Heart right ventricle (tissue), 16 donors: Measurements from ENCODE around the gene SLC6A6. TPM values are rescaled to one million over a fixed set of nuclear protein-coding genes. Genes with fewer than 3 reads are reported as not detected.
A peak's percentile ranks its signal among the peaks of the same experiment; 100 is the strongest.

Experiments
- ATAC-seq, 8 donors: fragments of 200-7000 bp; cut with Tn5 transposase; one replicate each; pipeline ENCODE4 v1.9.1; 2020; ENCODE audit warnings: mild to moderate bottlenecking in 8 of 8, moderate library complexity in 8 of 8, moderate number of reproducible peaks in 1 of 8
- DNase-seq, 2 donors: peaks; one replicate each; pipeline ENCODE4 v3.0.0-alpha.2; 2020
- H3K27ac ChIP-seq, 10 donors: fragments of 200-600 bp; sonication (generic) in 2 of 10; one replicate each; pipeline versions ENCODE4 v1.5.0 to v1.8.0; 2020 to 2022; ENCODE audit warnings: mild to moderate bottlenecking in 3 of 10
- H3K27me3 ChIP-seq, 7 donors: fragments of 200-600 bp; one replicate each; pipeline ENCODE4 v1.8.0; 2021 to 2022; ENCODE audit warnings: mild to moderate bottlenecking in 2 of 7
- H3K36me3 ChIP-seq, 9 donors: fragments of 200-600 bp; sonication (generic) in 1 of 9; one replicate each; pipeline versions ENCODE4 v1.5.0 to v1.8.0; 2020 to 2022; ENCODE audit warnings: mild to moderate bottlenecking in 2 of 9
- H3K4me1 ChIP-seq, 9 donors: fragments of 200-600 bp; sonication (generic) in 1 of 9; one replicate each; pipeline versions ENCODE4 v1.5.0 to v1.8.0; 2020 to 2022; ENCODE audit warnings: mild to moderate bottlenecking in 4 of 9
- H3K4me3 ChIP-seq, 10 donors: fragments of 200-600 bp; sonication (generic) in 2 of 10; one replicate each; pipeline versions ENCODE4 v1.5.0 to v1.8.0; 2020 to 2022; ENCODE audit warnings: mild to moderate bottlenecking in 7 of 10, moderate library complexity in 2 of 10
- H3K9me3 ChIP-seq, 11 donors: fragments of 200-600 bp in 10 of 11; sonication (generic) in 2 of 11; one replicate each; pipeline versions ENCODE4 v1.5.0 to v1.8.0; 2013 to 2022; ENCODE audit warnings: mild to moderate bottlenecking in 2 of 11, control low read depth in 1 of 11, moderate library complexity in 1 of 11
- CTCF ChIP-seq, 9 donors: fragments of 200-600 bp; sonication (generic) in 2 of 9; IDR thresholded peaks; one replicate each; pipeline versions ENCODE4 v1.5.0 to v1.8.0; 2021 to 2022; ENCODE audit warnings: antibody characterized with exemption in 9 of 9, mild to moderate bottlenecking in 5 of 9, moderate library complexity in 1 of 9
- WGBS, 2 donors: extraction: QIAGEN DNeasy Blood & Tissue Kit; methylation state at CpG; one replicate each; pipeline ENCODE4 v1.1.7; 2013; ENCODE audit warnings: inconsistent platforms in 1 of 2; 5-methylcytosine and 5-hydroxymethylcytosine counted together
- intact Hi-C, 10 donors: fragments of 100-400 bp; cut with DNase I; formaldehyde crosslinking; loops; one replicate each; pipeline versions ENCODE4 v1.11.1 to v1.14.2; 2022
- polyA plus RNA-seq, 2 donors: library from polyadenylated mRNA; stranded (reverse); fragments of 200-250 nt; gene quantifications; one replicate each; pipeline ENCODE4 v1.2.3, GENCODE V29; 2013
- total RNA-seq, 10 donors: library from RNA; stranded (reverse); fragmentation: NEBNext Ultra II Directional in 3 of 10; extraction: Animal tissue kit (Norgen Biotek cat#: 25700) in 3 of 10; gene quantifications; one replicate each; pipeline versions ENCODE4 v1.2.1 to v1.2.4, GENCODE V29; 2021 to 2023
- donor health status: Arrhythmogenic right ventricular cardiomyopathy.
- donor health status: ischemic (EF 13 %, LVEDD 7.1; RV severe dilation, severe dysfunction).
- donor health status: healthy with polysubstance abuse.
- donor health status: DM: no; HTN: yes; CAD: no.
- donor health status: DM: no; HTN: no; CAD: no.
- donor health status: ischemic (EF 25% LVEDD 6.9; RV normal size, moderate dysfunction).
- donor health status: ischemic (EF 25% LVEDD 5.7; RV mildly dilated, moderate dysfunction).
- donor health status: healthy.
- donor health status: DM: yes; HTN: yes; CAD: no.
- donor health status: Ischemic cardiomyopathy.
- donor health status: ischemic (EF 35%, LVEDD 5.7; RV mildly dilated, moderate dysfunction).
- donor health status: nonischemic (EF 11% LVEDD 7.7; RV severe dilation, severe dysfunction).
- donor health status: DM: yes; HTN: yes; CAD: no.
- donor health status: PGD.
- donor health status: ischemic (EF 29% LVEDD 5.4; RV normal size, mild dysfunction).
- donor health status: nonischemic (EF 23%, LVEDD 6.1; RV moderate dilation, normal function).

Gene SLC6A6
- total and polyA plus RNA-seq, 12 donors = 7.7 to 68.7 (median 44.0) TPM

DNA sequence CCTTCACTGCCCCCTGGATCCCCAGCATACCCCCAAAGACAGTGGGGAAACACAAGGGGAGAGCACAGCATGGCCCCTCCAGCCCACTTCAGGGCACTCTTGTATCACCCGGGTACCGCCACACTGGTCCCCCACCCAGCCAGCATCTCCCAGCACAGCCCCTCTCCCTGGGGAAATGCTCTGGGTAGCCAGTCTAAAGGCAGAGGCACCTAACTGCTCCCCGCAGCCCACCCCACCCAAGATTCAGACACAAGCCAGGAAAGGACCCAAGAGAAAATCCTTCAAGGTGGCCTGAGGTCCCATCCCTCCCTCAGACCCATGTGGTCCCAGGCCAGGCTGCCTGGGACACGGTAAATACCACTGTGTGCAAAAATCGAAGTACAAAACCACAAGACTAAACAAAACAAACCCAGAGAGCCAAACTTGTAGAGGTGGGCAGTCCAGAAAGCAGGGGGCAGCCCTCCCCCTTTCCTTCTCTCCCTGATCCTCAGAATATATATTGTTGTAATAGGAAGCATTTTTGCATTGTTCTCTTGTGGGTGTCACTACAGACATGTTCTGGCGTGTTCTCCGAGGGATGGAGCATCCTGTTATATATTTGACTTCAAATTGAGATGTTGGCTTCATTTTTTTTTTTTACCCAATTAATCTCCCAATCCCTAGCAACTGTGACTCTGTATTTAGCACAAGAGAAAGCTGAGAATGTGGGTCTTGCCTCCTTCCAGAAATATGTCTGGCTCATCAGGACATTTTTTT, 86.1 kb downstream of the SLC6A6 start:
- Histone ChIP-seq H3K4me1 (peaks cover 0 to 22% (median 11%) of the 10 kb centered on the region in 9 donors), H3K27ac (peak overlapping the region in 3 of 10 donors; percentile 26 to 57 (median 28)), H3K27me3 (no peaks in the 10 kb centered on the region), H3K36me3 (peaks cover 0 to 74% (median 14%) of the 10 kb centered on the region in 9 donors), H3K4me3 (no peak overlapping the region), H3K9me3 (no peaks in the 10 kb centered on the region)
- ATAC-seq (peak in 3 of 8 donors; percentile 3 to 15 (median 6)), DNase-seq (no peak)
- WGBS, 2 donors = 62 to 71% methylated on average over 7 of the region's 7 CpGs
- intact Hi-C loops = no loop called here
- no peak for TF ChIP-seq CTCF (IDR thresholded peaks at IDR 0.05)

DNA sequence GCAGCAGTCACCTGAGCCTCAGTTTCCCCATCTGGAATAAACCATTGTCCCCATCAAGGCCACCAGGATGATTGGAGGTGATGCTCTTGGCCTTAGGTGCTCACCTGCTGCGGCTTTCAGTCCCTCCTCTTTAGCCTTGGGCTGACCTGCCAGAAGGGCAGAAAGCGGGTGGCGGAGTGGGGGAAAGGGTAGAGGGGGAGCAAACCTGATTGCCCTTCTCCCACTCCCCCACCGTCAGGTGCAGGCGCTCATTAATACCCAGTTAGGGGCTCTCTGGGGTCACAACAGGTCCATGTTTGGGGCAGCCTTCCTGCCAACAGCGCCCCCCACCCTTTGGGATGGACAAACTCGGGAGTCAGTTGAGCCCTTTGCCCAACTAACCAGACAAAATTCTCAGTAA, 87.2 kb downstream of the SLC6A6 start:
- intact Hi-C loops = no loop called here
- no peak for TF ChIP-seq CTCF (IDR thresholded peaks at IDR 0.05)
- WGBS, 2 donors = 94 to 98% methylated on average over 7 of the region's 7 CpGs
- Histone ChIP-seq H3K4me1 (peaks cover 0 to 22% (median 11%) of the 10 kb centered on the region in 9 donors), H3K9me3 (no peaks in the 10 kb centered on the region), H3K4me3 (no peak overlapping the region), H3K27me3 (no peaks in the 10 kb centered on the region), H3K27ac (no peak overlapping the region), H3K36me3 (peaks cover 0 to 66% (median 13%) of the 10 kb centered on the region in 9 donors)
- ATAC-seq (no peak), DNase-seq (no peak)

DNA sequence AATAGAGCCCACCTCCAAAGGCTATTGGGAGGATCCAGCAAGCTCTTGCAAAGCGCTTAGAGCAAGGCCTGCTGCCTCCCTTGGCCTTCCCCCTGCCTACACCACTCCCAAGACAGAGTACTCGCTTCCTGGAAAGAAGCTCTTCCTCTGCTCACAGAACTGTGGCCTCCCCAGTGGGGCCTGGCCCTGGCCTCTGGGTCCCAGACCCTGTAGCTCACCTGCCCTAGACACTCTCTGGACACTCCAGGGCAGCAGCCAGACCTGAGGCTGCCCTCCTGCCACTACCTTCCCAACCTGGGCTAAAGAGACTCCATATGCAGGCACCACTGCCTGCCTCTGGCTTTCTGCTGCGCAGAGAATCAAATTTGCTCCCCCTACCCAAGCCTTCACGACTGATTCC, 87.8 kb downstream of the SLC6A6 start:
- H3K4me1 ChIP-seq = peaks cover 0 to 22% (median 11%) of the 10 kb centered on the region in 9 donors
- ATAC-seq (peak in 1 of 8 donors; percentile 2), DNase-seq (no peak)
- TF ChIP-seq CTCF (IDR thresholded peaks at IDR 0.05) = no peak
- intact Hi-C loops = no loop called here
- peak overlapping the region in 1 of 10 donors; percentile 16 for H3K27ac ChIP-seq
- peaks cover 0 to 67% (median 13%) of the 10 kb centered on the region in 9 donors for H3K36me3 ChIP-seq
- WGBS, 2 donors = 90 to 92% methylated on average over 4 of the region's 4 CpGs
- H3K4me3 ChIP-seq = no peak overlapping the region
- H3K27me3 ChIP-seq = no peaks in the 10 kb centered on the region
- no peaks in the 10 kb centered on the region for H3K9me3 ChIP-seq

DNA sequence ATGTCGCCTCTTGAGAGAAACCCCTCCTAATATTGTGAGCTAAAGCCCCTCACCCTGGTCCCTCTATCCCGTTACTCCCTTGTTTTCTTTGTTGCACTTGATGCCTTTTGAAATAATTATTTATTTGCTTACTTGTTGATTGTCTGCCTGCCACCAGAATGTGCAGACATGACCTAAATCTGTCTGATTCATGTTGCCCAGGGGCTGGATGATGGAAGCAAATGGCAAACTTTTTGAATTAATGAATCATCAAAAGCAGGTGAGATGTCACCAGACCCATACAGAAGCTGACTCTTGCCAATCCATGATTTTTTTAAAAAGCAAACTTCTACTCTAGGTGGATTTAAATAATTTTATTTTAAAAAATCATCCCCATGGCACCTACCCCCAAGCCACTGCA, 88.4 kb downstream of the SLC6A6 start:
- H3K27ac ChIP-seq = no peak overlapping the region
- WGBS, 2 donors = 96 to 99% methylated on average over 2 of the region's 2 CpGs
- H3K27me3 ChIP-seq = no peaks in the 10 kb centered on the region
- intact Hi-C loops = no loop called here
- DNase-seq (no peak), ATAC-seq (no peak)
- peaks cover 0 to 22% (median 11%) of the 10 kb centered on the region in 9 donors for H3K4me1 ChIP-seq
- TF ChIP-seq CTCF (IDR thresholded peaks at IDR 0.05) = no peak
- no peak overlapping the region for H3K4me3 ChIP-seq
- H3K36me3 ChIP-seq = peaks cover 0 to 67% (median 9%) of the 10 kb centered on the region in 9 donors
- H3K9me3 ChIP-seq = no peaks in the 10 kb centered on the region
